Tibial nerve (tissue), 4 donors: ENCODE results near the gene BACH2.

Experiments used
- EP300 ChIP-seq, 2 donors: sonication (generic); formaldehyde crosslinking; IDR thresholded peaks; one replicate each; pipeline ENCODE4 v1.6.1; 2017; ENCODE audit warnings: antibody characterized with exemption in 2 of 2, mild to moderate bottlenecking in 1 of 2
- POLR2A ChIP-seq, 2 donors: fragments of 450-650 bp; IDR thresholded peaks; one replicate each; pipeline ENCODE4 v1.6.1; 2017; ENCODE audit warnings: antibody characterized with exemption in 2 of 2, mild to moderate bottlenecking in 2 of 2, moderate library complexity in 2 of 2
- TF ChIP-seq, protein P1 (sequence below), 5 experiments: fragments of 200-600 bp in 3 of 5; fragments of 450-650 bp in 2 of 5; sonication (generic) in 3 of 5; IDR thresholded peaks; one replicate each; pipeline ENCODE4 v1.5.1; 2016 to 2019; ENCODE audit warnings: antibody characterized with exemption in 5 of 5, mild to moderate bottlenecking in 3 of 5, moderate library complexity in 2 of 5

GRCh38 chr6:90183587-90184333, 112.9 kb downstream of the BACH2 start:
- TF ChIP-seq, protein P1, sequence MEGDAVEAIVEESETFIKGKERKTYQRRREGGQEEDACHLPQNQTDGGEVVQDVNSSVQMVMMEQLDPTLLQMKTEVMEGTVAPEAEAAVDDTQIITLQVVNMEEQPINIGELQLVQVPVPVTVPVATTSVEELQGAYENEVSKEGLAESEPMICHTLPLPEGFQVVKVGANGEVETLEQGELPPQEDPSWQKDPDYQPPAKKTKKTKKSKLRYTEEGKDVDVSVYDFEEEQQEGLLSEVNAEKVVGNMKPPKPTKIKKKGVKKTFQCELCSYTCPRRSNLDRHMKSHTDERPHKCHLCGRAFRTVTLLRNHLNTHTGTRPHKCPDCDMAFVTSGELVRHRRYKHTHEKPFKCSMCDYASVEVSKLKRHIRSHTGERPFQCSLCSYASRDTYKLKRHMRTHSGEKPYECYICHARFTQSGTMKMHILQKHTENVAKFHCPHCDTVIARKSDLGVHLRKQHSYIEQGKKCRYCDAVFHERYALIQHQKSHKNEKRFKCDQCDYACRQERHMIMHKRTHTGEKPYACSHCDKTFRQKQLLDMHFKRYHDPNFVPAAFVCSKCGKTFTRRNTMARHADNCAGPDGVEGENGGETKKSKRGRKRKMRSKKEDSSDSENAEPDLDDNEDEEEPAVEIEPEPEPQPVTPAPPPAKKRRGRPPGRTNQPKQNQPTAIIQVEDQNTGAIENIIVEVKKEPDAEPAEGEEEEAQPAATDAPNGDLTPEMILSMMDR (IDR thresholded peaks at IDR 0.05): no peak
- TF ChIP-seq EP300 (IDR thresholded peaks at IDR 0.05): no peak
- TF ChIP-seq POLR2A (IDR thresholded peaks at IDR 0.05): no peak
